Measurements from ENCODE around the gene SAPCD2. TPM values are rescaled to one million over a fixed set of nuclear protein-coding genes. Genes with fewer than 3 reads are reported as not detected.

SAPCD2 gene
- total and polyA plus RNA-seq, 2 experiments from 2014 or later = 13.4 to 60.3 TPM

DNA sequence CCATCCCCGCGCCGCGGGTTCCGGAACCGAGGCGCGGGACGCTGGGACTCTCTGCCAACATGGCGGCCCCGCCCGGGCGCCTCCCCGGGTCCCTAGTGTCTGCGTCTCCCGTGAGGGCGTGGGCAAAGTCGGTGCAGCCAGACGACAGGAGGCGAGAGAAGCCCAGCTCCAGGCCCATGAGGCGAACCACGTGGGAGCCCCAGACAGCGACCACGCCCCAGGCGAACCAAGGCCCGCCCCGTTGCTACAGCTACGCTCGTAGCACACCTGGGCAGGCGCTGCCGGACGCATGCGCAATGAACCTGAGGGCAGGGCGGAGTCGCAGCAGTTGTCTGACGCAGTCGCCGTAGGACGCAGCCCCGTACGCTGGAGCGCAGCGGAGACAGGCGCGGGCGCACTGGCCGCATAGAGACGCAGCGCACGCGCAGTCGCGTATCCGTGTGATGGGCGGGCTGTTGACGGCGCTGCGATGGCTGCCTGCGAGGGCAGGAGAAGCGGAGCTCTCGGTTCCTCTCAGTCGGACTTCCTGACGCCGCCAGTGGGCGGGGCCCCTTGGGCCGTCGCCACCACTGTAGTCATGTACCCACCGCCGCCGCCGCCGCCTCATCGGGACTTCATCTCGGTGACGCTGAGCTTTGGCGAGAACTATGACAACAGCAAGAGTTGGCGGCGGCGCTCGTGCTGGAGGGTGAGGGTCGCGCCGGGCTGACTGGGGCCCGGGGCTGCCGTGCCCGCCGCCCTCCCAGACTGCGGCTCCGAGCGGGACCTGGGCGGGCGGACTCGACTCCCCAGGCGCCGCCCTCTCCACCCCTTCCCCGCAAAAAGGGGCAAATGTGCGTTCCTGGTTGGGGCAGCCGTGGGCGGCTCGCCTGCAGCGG lies 16.4 kb upstream of the SAPCD2 start, which contains the start of gene MAN1B1:
TSS of gene MAN1B1 (plus strand) at position 455 of the 878 bp plus-strand sequence. CDS start at position 470, 15 bp downstream.
- peak; percentile 82 for TF ChIP-seq CREB1 (CRISPR knock-in tag; IDR thresholded peaks at IDR 0.05; ENCODE audit: low read depth)
- TF ChIP-seq POLR2AphosphoS5 (IDR thresholded peaks at IDR 0.05; ENCODE audit: low read depth) = peak; percentile 83
- TF ChIP-seq, protein P1, sequence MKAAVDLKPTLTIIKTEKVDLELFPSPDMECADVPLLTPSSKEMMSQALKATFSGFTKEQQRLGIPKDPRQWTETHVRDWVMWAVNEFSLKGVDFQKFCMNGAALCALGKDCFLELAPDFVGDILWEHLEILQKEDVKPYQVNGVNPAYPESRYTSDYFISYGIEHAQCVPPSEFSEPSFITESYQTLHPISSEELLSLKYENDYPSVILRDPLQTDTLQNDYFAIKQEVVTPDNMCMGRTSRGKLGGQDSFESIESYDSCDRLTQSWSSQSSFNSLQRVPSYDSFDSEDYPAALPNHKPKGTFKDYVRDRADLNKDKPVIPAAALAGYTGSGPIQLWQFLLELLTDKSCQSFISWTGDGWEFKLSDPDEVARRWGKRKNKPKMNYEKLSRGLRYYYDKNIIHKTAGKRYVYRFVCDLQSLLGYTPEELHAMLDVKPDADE (IDR thresholded peaks at IDR 0.05) = no peak
- Histone ChIP-seq H3K36me3 (ENCODE audit: insufficient read depth) (no peaks in the 10 kb centered on the region), H3K27me3 (ENCODE audit: insufficient read depth) (peaks cover 5% of the 10 kb centered on the region; the same call in 1 of the 2 replicates), H4K20me1 (replicated peaks; ENCODE audit: insufficient read depth) (no peaks in the 10 kb centered on the region; the same call in 1 of the 2 replicates), H3K27ac (ENCODE audit: low read depth) (no peak within 1 kb of the TSS), H2AFZ (peak within 1 kb of the TSS; percentile 97), H3K4me1 (ENCODE audit: insufficient read depth) (peaks cover 9% of the 10 kb centered on the region), H3K9me2 (ENCODE audit: insufficient read depth) (no peaks in the 10 kb centered on the region), H3F3A (replicated peaks; ENCODE audit: low read depth) (peaks cover 20% of the 10 kb centered on the region), H3K4me3 (peak within 1 kb of the TSS; percentile 93), H3K79me2 (replicated peaks; ENCODE audit: insufficient read depth) (no peaks in the 10 kb centered on the region; the same call in 1 of the 2 replicates), H3K4me2 (peak within 1 kb of the TSS; percentile 98)
- peaks cover 23% of the 10 kb centered on the region for H3K27me3 Mint-ChIP-seq (ENCODE audit: insufficient read depth, low read depth, poor library complexity)
- DNase-seq (ENCODE audit: low spot score) = peak; percentile 98
- peak; percentile 89 for ATAC-seq
- H3K9me3 Mint-ChIP-seq = peaks cover 4% of the 10 kb centered on the region; the same call in 1 of the 3 replicates
- H3K36me3 Mint-ChIP-seq (ENCODE audit: low read depth) = peaks cover 9% of the 10 kb centered on the region; the same call in 1 of the 3 replicates
- H3K27ac Mint-ChIP-seq = no peak within 1 kb of the TSS; the same call in none of the 2 replicates
- peak within 1 kb of the TSS; percentile 92 for H3K4me3 Mint-ChIP-seq
- H3K4me1 Mint-ChIP-seq = peaks cover 15% of the 10 kb centered on the region

DNA sequence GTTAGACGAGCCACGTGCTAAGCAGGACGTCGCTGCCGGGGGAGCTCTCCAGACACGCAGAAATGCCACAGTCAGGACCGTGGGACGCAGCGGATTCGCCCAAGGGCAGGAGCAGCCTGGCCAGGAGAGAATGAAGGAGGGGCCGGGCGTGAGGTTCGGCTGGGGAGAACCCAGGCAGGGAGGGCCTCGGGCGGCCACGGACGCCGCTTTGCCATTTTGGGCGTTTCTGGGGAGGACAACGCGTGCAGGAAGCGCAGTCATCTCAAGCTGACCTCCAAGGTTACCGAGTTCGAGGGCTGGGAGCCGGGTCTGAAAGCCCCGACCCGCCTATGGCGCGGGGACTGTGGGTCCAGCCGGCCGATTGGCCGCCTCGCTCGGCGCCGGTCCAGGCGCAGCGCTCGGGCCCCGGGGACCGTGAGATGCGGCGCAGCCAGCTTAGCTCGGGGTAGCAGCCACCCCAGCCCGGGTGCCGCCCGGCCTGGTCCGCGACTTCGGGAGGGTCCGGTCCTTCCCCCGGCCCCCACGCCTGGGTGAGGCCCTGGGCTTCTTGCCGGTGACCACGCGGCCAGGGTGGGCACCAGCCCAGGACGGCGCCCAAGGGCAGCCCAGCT lies 15.7 kb upstream of the SAPCD2 start:
- Histone ChIP-seq H4K20me1 (replicated peaks; ENCODE audit: insufficient read depth) (no peaks in the 10 kb centered on the region), H3K4me2 (peak overlapping the region; percentile 92), H3K4me3 (peak overlapping the region; percentile 93), H3K36me3 (ENCODE audit: insufficient read depth) (no peaks in the 10 kb centered on the region), H3K79me2 (replicated peaks; ENCODE audit: insufficient read depth) (no peaks in the 10 kb centered on the region; the same call in 1 of the 2 replicates), H3K27me3 (ENCODE audit: insufficient read depth) (peaks cover 5% of the 10 kb centered on the region; the same call in 1 of the 2 replicates), H3K4me1 (ENCODE audit: insufficient read depth) (peaks cover 9% of the 10 kb centered on the region), H2AFZ (peak overlapping the region; percentile 59), H3F3A (replicated peaks; ENCODE audit: low read depth) (peaks cover 20% of the 10 kb centered on the region), H3K9me2 (ENCODE audit: insufficient read depth) (no peaks in the 10 kb centered on the region), H3K27ac (ENCODE audit: low read depth) (no peak overlapping the region)
- H3K27me3 Mint-ChIP-seq (ENCODE audit: insufficient read depth, low read depth, poor library complexity) = peaks cover 26% of the 10 kb centered on the region
- DNase-seq (ENCODE audit: low spot score) (peak; percentile 46), ATAC-seq (peak; percentile 46)
- H3K9me3 Mint-ChIP-seq = peaks cover 4% of the 10 kb centered on the region; the same call in 1 of the 3 replicates
- peaks cover 8% of the 10 kb centered on the region; the same call in 1 of the 3 replicates for H3K36me3 Mint-ChIP-seq (ENCODE audit: low read depth)
- H3K4me1 Mint-ChIP-seq = peaks cover 15% of the 10 kb centered on the region
- peak overlapping the region; percentile 90 for H3K4me3 Mint-ChIP-seq
- no peak overlapping the region; the same call in 1 of the 2 replicates for H3K27ac Mint-ChIP-seq
- TF ChIP-seq, protein P2, sequence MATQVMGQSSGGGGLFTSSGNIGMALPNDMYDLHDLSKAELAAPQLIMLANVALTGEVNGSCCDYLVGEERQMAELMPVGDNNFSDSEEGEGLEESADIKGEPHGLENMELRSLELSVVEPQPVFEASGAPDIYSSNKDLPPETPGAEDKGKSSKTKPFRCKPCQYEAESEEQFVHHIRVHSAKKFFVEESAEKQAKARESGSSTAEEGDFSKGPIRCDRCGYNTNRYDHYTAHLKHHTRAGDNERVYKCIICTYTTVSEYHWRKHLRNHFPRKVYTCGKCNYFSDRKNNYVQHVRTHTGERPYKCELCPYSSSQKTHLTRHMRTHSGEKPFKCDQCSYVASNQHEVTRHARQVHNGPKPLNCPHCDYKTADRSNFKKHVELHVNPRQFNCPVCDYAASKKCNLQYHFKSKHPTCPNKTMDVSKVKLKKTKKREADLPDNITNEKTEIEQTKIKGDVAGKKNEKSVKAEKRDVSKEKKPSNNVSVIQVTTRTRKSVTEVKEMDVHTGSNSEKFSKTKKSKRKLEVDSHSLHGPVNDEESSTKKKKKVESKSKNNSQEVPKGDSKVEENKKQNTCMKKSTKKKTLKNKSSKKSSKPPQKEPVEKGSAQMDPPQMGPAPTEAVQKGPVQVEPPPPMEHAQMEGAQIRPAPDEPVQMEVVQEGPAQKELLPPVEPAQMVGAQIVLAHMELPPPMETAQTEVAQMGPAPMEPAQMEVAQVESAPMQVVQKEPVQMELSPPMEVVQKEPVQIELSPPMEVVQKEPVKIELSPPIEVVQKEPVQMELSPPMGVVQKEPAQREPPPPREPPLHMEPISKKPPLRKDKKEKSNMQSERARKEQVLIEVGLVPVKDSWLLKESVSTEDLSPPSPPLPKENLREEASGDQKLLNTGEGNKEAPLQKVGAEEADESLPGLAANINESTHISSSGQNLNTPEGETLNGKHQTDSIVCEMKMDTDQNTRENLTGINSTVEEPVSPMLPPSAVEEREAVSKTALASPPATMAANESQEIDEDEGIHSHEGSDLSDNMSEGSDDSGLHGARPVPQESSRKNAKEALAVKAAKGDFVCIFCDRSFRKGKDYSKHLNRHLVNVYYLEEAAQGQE (IDR thresholded peaks at IDR 0.05; ENCODE audit: unreplicated experiment) = no peak
- TF ChIP-seq EZH2 (IDR thresholded peaks at IDR 0.05; ENCODE audit: low read depth, unreplicated experiment) = no peak
- no peak for TF ChIP-seq CREB1 (CRISPR knock-in tag; IDR thresholded peaks at IDR 0.05; ENCODE audit: low read depth)
- TF ChIP-seq ZNF114 (CRISPR knock-in tag; IDR thresholded peaks at IDR 0.05) = no peak
- no peak for TF ChIP-seq ZNF331 (CRISPR knock-in tag; IDR thresholded peaks at IDR 0.05; ENCODE audit: low read depth)
- TF ChIP-seq NANOG (IDR thresholded peaks at IDR 0.05; ENCODE audit: borderline replicate concordance) = no peak
- TF ChIP-seq, protein P3, sequence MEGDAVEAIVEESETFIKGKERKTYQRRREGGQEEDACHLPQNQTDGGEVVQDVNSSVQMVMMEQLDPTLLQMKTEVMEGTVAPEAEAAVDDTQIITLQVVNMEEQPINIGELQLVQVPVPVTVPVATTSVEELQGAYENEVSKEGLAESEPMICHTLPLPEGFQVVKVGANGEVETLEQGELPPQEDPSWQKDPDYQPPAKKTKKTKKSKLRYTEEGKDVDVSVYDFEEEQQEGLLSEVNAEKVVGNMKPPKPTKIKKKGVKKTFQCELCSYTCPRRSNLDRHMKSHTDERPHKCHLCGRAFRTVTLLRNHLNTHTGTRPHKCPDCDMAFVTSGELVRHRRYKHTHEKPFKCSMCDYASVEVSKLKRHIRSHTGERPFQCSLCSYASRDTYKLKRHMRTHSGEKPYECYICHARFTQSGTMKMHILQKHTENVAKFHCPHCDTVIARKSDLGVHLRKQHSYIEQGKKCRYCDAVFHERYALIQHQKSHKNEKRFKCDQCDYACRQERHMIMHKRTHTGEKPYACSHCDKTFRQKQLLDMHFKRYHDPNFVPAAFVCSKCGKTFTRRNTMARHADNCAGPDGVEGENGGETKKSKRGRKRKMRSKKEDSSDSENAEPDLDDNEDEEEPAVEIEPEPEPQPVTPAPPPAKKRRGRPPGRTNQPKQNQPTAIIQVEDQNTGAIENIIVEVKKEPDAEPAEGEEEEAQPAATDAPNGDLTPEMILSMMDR (conservative IDR thresholded peaks at IDR 0.05; ENCODE audit: low read depth in 2 of 2) = no peak
